NCI-H1092 treated with DMSO at 0.1 percent for 48 hours (cell line): ENCODE measurements around the gene PACS1.

Source experiments
- DNase-seq: peaks from one replicate; lab custom pipeline; 2025; lab: John Stamatoyannopoulos, UW

PACS1 gene

DNA sequence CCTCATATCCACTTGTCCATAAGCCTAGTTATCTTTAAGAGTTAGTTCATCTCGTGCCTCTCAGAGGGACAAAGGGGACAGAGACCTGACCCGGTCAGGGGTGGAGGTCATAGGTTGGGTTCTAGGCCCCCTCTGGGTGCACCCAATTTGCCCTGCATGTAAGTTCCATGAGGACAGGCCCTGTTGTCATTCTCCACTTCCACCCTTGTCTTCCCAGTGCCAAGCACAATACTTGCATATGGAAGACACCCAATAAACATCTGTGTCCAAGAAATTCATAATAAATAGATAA lies 220.2 kb downstream of the PACS1 start:
- no peak for DNase-seq

DNA sequence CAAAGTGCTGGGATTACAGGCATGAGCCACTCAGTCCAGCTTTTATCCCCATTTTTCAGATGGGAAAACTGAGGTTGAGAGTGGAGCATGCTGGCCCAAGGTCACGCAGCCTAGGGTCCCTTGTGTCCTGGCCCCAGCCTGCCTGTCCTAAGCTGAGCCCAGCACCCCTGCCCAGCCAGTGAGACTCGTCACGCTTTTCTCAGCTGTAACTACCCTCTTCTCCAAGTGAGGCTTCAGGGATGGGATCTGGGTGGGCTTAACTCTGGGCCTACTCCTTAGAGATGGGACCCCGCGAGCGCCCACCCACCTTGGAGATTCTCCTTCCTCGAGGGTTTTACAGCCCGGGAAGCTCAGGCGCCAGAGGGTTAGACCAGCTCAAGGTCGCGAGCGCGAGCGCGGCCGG lies 221.2 kb downstream of the PACS1 start:
- peak; percentile 14 for DNase-seq

DNA sequence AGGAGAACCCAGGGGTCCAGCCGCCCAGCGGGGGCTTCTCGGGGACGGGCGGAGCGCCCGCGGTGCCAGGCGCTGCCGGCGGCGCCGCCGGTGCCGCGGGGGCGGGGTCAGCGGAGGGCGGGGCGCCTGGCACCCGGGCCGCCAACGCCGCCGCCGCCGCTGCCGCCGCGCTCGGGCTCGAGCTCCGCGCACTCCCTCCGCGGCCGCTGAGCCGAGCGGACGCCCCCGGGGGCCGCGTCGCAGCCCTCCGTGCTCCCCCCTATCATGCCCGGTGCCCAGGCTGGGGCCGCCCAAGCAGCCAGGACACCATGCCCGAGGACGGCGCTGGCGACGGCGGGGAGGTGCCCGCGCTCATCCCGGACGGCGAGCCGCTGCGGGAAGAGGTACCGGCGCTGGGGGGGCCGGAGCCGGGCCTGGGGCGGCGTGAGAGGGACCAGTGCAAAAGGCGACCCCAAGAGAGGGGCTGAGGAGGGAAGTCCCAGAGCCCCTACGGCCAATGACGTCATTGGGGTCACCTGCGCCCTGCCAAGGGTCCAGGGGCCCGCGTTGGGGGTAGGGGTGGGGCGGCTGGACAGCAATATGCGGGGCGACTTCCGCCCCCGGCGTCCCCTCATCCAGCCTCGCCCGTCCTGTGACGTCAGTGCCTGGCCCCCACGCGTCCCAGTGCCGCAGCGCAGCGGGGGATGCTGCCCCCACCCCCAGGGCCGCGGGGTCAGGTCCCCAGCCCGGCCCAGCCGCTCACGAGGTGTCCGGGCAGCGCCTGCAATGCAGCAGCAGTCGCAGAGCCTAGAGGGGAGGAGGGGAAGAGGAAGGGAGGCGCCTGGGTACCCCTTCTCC lies 221.9 kb downstream of the PACS1 start, which contains the start of gene TMEM151A:
TSS of gene TMEM151A (plus strand) at position 189 of the 837 bp plus-strand sequence. CDS start at position 309, 120 bp downstream.
- no peak for DNase-seq

DNA sequence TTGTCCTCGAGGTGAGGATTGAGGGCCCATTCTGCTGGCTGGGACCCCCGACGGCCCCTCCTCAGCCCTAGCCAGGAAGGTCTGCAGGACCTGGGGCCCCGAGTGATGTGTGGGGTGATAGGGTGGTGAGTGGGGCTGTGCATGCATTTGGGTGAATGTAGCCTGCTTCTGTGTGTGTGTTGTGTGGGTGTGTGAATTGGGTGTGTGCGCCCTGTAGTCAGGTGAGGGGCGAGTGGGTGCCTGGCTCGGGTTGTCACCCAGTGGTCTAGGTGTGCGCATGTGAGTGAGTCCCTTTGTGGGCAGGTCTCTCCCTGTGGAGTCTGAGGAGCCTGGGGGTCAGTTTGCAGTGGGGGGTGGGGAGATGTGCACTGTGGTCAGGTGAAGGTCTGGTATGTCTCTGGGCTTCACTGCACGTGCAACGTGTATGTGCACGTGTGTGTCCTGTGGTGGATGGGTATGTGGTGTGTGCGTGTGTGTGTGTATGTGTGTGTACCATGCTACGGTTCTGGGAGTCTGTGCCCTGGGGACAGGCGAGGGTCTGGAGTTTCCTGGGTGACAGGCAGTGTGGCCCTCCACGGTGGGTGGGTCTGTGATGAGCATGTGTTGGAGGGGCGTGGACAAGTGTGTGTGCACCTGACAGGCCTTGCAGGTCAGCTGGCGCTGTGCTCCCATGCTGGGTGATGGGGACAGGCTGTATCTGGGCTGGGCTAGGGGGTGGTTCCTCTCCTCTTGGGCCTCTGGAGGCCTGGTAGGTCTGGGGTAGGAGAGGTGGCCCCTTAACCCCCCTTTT lies 222.7 kb downstream of the PACS1 start:
- no peak for DNase-seq

DNA sequence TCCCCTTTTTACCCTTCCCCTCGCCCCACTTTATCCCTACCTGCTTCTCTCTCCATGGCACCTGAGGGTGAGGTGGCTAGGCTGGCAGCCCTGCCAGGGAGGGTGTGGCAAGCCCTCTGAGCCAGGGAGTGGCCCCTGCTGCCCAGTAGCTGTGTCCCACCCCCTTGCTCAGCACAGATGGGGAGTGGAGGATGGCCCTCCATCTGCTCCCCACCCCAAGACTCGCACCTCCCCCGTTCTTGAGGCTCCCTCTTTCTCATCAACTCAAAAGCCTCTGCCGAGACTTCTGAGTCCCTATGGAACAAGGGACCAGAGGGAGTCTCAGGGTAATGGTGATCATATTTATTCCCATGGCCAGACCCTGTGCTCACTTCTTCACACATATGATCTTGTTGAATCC lies 223.3 kb downstream of the PACS1 start:
- DNase-seq = no peak

DNA sequence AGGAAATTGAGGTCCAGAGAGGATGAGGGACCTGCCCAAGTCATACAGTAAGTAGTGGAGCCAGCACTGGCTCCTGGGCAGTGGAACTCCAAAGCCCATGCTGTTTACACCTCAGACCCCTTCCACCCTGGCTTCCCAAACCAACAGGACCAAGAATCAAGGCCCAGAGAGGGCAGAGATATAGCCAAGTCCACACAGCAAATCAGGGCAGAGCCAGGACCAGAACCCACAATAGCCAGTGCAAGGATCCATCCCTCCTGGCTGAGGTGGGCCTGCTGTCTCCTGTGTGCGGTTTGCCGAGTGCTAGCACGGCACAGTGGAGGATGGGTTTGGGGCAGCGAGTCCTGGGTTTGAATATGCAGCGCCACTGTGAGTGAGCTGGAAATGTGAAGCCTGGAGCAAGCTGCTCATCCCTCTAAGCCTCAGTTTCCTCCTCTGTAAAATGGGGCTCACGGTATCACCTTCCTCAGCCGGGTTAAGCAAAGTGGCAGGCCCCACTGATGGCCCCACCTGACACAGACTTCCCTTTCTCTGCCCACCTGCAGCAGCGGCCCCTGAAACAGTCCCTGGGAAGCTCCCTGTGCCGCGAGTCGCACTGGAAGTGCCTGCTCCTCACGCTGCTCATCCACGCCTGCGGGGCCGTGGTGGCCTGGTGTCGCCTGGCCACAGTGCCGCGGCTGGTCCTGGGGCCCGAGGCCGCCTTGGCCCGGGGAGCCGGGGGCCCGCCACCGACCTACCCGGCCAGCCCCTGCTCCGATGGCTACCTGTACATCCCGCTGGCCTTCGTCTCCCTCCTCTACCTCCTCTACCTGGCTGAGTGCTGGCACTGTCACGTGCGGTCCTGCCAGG lies 223.9 kb downstream of the PACS1 start:
- no peak for DNase-seq
